22Rv1 (cell line): Measurements from ENCODE around the gene CCDC15.
"Not testable (repeated sequence)": the region's sequence is repeated elsewhere in the genome, so short reads cannot be mapped to it uniquely, and the experiment has no call there.

Experiments
- H3K27ac ChIP-seq: fragments of 450-650 bp; 2 replicates; pipeline ENCODE4 v1.5.1; 2017
- ZFX ChIP-seq: fragments of 450-650 bp; IDR thresholded peaks from 2 replicates; pipeline ENCODE4 v1.6.1; 2017; ENCODE audit warnings: antibody characterized with exemption, borderline replicate concordance
- TF ChIP-seq, protein P1 (sequence below): fragments of 450-650 bp; IDR thresholded peaks from 2 replicates; pipeline ENCODE4 v1.5.1; 2017; ENCODE audit warnings: mild to moderate bottlenecking

CCDC15 gene

DNA sequence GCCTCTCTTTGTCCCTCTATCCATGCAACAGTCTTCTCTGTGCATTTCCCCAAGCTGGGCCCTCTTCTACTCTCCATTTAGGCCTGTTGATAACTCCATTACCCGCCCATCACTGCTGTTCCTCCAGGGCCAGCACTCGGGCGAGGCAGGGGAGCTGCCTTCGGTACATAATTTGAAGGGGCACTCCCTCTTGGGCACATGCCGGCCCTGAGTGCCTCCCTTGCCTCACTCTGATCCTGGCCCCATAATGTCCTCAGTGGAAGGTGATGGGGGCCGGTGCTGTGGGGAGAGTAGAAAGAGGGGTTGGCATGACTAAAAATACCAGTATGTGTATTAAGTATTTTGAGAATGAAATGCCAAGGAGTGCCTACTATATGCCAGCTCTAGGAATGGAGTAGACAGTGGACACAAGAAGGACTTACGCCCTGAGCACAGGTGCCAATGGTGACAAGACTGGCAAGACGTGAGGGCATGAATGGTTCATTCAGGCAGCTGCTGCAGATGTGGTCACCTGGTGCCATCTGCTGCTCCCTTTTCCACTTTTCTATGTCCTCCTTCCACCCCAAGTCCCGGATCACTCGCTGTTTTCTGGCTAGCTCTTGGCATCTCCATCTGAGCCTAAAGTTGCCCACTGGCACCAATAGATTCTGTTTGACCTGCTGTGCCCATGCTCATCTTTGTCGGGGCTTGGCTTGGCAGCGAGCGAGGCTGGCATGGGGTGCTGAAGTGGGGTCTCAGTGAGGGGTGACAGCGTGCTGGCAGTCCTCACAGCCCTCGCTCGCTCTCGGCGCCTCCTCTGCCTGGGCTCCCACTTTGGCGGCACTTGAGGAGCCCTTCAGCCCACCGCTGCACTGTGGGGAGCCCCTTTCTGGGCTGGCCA is 134.8 kb downstream of the CCDC15 start:
- no peak overlapping the region for H3K27ac ChIP-seq
- TF ChIP-seq, protein P1, sequence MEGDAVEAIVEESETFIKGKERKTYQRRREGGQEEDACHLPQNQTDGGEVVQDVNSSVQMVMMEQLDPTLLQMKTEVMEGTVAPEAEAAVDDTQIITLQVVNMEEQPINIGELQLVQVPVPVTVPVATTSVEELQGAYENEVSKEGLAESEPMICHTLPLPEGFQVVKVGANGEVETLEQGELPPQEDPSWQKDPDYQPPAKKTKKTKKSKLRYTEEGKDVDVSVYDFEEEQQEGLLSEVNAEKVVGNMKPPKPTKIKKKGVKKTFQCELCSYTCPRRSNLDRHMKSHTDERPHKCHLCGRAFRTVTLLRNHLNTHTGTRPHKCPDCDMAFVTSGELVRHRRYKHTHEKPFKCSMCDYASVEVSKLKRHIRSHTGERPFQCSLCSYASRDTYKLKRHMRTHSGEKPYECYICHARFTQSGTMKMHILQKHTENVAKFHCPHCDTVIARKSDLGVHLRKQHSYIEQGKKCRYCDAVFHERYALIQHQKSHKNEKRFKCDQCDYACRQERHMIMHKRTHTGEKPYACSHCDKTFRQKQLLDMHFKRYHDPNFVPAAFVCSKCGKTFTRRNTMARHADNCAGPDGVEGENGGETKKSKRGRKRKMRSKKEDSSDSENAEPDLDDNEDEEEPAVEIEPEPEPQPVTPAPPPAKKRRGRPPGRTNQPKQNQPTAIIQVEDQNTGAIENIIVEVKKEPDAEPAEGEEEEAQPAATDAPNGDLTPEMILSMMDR = no peak
- no peak for TF ChIP-seq ZFX

- H3K27ac ChIP-seq = not testable (repeated sequence)
These were observed 135.5 kb downstream of the CCDC15 start for GRCh38 chr11:125089481-125089880.

GRCh38 chr11:125090151-125090550 is 136.1 kb downstream of the CCDC15 start:
- H3K27ac ChIP-seq = not testable (repeated sequence)

DNA sequence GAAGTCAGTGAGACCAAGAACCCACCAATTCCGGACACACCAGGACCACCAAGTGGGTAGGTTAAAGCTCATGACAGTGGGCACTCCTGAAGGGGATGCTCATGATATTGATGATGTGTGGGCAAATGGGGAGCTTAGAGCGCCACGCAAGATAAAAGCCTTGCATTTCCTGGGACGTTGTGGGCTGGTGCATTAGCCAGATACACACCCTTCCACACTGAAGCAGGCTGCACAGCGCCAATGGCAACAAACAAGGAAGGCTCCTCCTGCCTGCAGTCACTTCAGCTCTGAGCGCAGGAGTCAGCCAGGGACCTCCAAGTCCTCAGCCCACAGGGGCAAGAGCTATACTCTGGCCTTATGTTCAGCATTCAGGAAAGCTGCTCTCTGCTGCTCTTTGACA is 136.8 kb downstream of the CCDC15 start:
- no peak for TF ChIP-seq ZFX
- TF ChIP-seq, protein P1 = no peak
- no peak overlapping the region for H3K27ac ChIP-seq
